22Rv1 (cell line): ENCODE measurements around the gene NAA11.

Experiments used
- H3K27ac ChIP-seq: fragments of 450-650 bp; 2 replicates; pipeline ENCODE4 v1.5.1; 2017
- CTCF ChIP-seq: fragments of 450-650 bp; IDR thresholded peaks from 2 replicates; pipeline ENCODE4 v1.5.1; 2017; ENCODE audit warnings: mild to moderate bottlenecking
- ZFX ChIP-seq: fragments of 450-650 bp; IDR thresholded peaks from 2 replicates; pipeline ENCODE4 v1.6.1; 2017; ENCODE audit warnings: antibody characterized with exemption, borderline replicate concordance

Gene NAA11

GRCh38 chr4:79311279-79311678 lies 14.6 kb downstream of the NAA11 start:
- H3K27ac ChIP-seq = no peak overlapping the region
- no peak for TF ChIP-seq CTCF
- no peak for TF ChIP-seq ZFX

- H3K27ac ChIP-seq = no peak overlapping the region
- TF ChIP-seq CTCF (no peak), ZFX (no peak)
Observed at GRCh38 chr4:79308971-79309370, 16.9 kb downstream of the NAA11 start.

- TF ChIP-seq CTCF (no peak), ZFX (no peak)
- H3K27ac ChIP-seq = no peak overlapping the region
Observed at GRCh38 chr4:79308137-79308536, 17.7 kb downstream of the NAA11 start.

GRCh38 chr4:79306795-79307194 lies 19.1 kb downstream of the NAA11 start:
- no peak overlapping the region for H3K27ac ChIP-seq
- TF ChIP-seq CTCF (no peak), ZFX (no peak)

GRCh38 chr4:79300280-79300679 lies 25.6 kb downstream of the NAA11 start:
- no peak overlapping the region for H3K27ac ChIP-seq
- TF ChIP-seq CTCF (no peak), ZFX (no peak)

- TF ChIP-seq ZFX (no peak), CTCF (no peak)
- no peak overlapping the region for H3K27ac ChIP-seq
Observed at GRCh38 chr4:79298484-79298883, 27.4 kb downstream of the NAA11 start.

GRCh38 chr4:79298027-79298426 lies 27.8 kb downstream of the NAA11 start:
- no peak overlapping the region for H3K27ac ChIP-seq
- TF ChIP-seq CTCF (no peak), ZFX (no peak)
